BJ (cell line): Measurements from ENCODE around the gene EDEM1. TPM values are rescaled to one million over a fixed set of nuclear protein-coding genes. Genes with fewer than 3 reads are reported as not detected.

ENCODE experiments used
- CTCF ChIA-PET: fragments of 350-600 bp; formaldehyde crosslinking; extraction: SDS; loops from one replicate; lab custom pipeline; 2021; ENCODE audit warnings: antibody characterized with exemption, inconsistent platforms; lab: Yijun Ruan, JAX
- POLR2A ChIA-PET: fragments of 300-600 bp; sonication (Branson Sonifier 250); formaldehyde crosslinking; extraction: SDS; loops from one replicate; lab custom pipeline; 2021; ENCODE audit warnings: antibody characterized with exemption; lab: Charles Lee
- DNase-seq: peaks from one replicate; pipeline ENCODE4 v3.0.0-alpha.2; 2011; ENCODE audit warnings: low read depth
- H3K27me3 ChIP-seq: 2 replicates; pipeline ENCODE4 v1.6.0; 2011; ENCODE audit warnings: low read length; ENCODE audit not compliant: control insufficient read depth, insufficient read depth
- H3K36me3 ChIP-seq: 2 replicates; pipeline ENCODE4 v1.5.1; 2011; ENCODE audit warnings: low read length; ENCODE audit not compliant: control insufficient read depth, insufficient read depth
- H3K4me3 ChIP-seq: 2 replicates; pipeline ENCODE4 v1.5.1; 2011; ENCODE audit warnings: low read depth, mild to moderate bottlenecking, control low read depth, low read length
- polyA plus RNA-seq: library from polyadenylated mRNA; depleted of rRNA; stranded (reverse); fragments of >200 nt; gene quantifications from 2 replicates; pipeline ENCODE4 v1.2.3, GENCODE V29; 2011
- TF ChIP-seq, protein P1 (sequence below): IDR thresholded peaks from 2 replicates; pipeline ENCODE4 v1.5.1; 2011; ENCODE audit warnings: low read depth, mild to moderate bottlenecking, control low read depth, inconsistent platforms, low read length, moderate library complexity; ENCODE audit not compliant: insufficient read depth

The EDEM1 gene
- polyA plus RNA-seq, 1 experiment: 21.3 TPM

DNA sequence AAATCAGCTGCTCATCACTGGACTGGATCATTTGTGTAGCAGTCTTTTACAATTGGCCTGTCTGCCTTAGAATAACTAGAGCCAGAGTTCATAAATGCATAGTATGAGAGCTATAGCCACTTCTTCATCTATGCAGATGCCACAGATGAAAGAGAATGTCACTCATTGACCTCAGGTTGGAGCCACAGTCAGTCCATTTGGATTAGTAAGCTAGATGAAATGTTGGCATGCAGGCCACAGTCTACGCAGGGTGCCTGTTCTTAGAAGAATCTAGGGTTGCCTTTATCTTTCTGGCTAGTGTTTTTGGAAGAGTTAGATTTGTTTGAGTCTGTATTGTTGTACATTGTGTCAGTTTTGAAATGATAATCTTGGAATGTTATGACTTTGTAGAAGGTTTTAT lies 25.4 kb upstream of the EDEM1 start:
- ChIA-PET CTCF (no interaction called here), POLR2A (interaction anchor here (0.6 kb wide), 1 partner anchor 78 kb away, joined by 5 read pairs; no protein-coding TSS in a partner anchor)
- TF ChIP-seq, protein P1, sequence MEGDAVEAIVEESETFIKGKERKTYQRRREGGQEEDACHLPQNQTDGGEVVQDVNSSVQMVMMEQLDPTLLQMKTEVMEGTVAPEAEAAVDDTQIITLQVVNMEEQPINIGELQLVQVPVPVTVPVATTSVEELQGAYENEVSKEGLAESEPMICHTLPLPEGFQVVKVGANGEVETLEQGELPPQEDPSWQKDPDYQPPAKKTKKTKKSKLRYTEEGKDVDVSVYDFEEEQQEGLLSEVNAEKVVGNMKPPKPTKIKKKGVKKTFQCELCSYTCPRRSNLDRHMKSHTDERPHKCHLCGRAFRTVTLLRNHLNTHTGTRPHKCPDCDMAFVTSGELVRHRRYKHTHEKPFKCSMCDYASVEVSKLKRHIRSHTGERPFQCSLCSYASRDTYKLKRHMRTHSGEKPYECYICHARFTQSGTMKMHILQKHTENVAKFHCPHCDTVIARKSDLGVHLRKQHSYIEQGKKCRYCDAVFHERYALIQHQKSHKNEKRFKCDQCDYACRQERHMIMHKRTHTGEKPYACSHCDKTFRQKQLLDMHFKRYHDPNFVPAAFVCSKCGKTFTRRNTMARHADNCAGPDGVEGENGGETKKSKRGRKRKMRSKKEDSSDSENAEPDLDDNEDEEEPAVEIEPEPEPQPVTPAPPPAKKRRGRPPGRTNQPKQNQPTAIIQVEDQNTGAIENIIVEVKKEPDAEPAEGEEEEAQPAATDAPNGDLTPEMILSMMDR: no peak
- Histone ChIP-seq H3K27me3 (no peaks in the 10 kb centered on the region), H3K36me3 (no peaks in the 10 kb centered on the region), H3K4me3 (no peak overlapping the region)
- no peak for DNase-seq

DNA sequence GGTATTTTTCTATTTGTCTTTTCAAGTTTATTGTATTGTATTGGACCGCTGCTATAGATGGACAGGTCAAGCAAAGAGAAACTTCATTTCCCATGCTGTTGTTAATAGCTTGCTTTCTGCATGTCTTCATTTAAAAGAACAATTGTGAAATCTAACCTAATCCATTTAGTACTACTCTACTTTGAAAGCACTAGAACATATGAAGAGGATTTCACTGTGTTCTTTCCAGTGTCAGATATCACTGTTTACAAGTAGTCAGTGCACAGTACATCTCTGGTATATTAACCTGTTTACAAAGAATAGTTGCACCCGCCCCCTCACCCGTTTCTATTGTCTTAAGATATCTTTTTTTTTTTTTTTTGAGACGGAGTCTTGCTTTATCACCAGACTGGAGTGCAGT lies 21.8 kb upstream of the EDEM1 start:
- H3K4me3 ChIP-seq: no peak overlapping the region
- TF ChIP-seq, protein P1: no peak
- DNase-seq: no peak
- H3K36me3 ChIP-seq: peaks cover 1% of the 10 kb centered on the region; the same call in 1 of the 2 replicates
- POLR2A ChIA-PET: no interaction called here
- H3K27me3 ChIP-seq: no peaks in the 10 kb centered on the region
- CTCF ChIA-PET: interaction anchor here (0.6 to 0.9 kb wide), 2 partner anchors 43 to 193 kb away, joined by 3 read pairs; partner anchors contain the start of gene ARL8B

DNA sequence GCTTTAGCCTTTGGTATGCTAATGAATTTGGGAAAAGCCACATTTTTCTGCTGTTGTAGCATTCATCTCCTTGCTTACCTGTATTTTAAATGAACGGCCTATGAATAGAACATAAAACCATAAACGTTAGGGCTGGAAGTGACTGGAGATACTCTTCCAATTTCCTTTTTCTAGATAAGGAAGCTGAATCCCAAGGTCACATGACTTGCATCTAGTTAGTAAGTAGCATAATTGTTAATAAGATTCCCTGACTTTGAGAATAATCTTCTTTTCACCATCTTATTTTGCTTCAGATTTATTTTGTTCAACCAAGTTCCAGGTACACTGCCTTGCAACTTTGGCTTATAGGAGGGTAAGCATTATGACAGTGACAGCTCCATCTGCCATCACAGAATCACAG lies 20.7 kb upstream of the EDEM1 start:
- TF ChIP-seq, protein P1: no peak
- ChIA-PET CTCF (no interaction called here), POLR2A (no interaction called here)
- Histone ChIP-seq H3K27me3 (no peaks in the 10 kb centered on the region), H3K36me3 (peaks cover 1% of the 10 kb centered on the region; the same call in 1 of the 2 replicates), H3K4me3 (no peak overlapping the region)
- DNase-seq: no peak

DNA sequence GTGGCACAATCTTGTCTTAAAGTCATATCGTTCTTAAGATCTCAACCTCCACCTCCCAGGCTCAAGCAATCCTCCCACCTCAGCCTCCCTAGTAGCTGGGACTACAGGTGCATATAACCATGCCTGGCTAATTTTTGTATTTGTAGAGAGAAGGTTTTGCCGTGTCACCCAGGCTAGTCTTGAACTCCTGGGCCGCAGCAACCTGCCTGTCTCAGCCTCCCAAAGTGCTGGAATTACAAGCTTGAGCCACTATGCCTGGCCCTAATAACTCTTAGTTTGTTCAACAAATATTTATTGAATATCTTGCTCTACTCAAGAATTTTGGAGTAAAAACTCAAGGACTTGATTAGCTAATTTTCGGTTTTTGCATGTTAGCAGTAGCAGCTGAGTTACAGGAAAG lies 19.4 kb upstream of the EDEM1 start:
- Histone ChIP-seq H3K4me3 (no peak overlapping the region), H3K36me3 (peaks cover 1% of the 10 kb centered on the region; the same call in 1 of the 2 replicates), H3K27me3 (no peaks in the 10 kb centered on the region)
- ChIA-PET POLR2A (no interaction called here), CTCF (interaction anchor here (1.2 kb wide), 1 partner anchor 18 kb away, joined by 4 read pairs; no protein-coding TSS in a partner anchor)
- DNase-seq: no peak
- TF ChIP-seq, protein P1: no peak

DNA sequence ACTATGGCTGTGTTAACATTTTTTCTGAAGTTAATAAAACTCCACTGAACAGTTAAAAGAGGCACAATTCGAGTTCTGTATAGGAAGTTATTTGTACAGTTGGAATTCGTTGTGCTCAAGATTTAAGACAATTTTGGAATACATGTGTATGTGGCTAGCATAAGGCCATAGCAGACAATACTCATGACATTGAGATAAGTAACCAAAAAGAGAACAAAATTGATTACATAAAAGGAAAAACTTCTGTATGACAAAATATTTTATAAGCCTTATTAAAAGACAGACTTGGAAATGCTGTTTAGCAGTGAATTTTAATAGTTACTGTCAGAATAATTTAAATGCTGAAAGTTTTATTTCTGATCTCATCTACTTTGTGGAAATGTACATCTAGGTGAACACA lies 17.7 kb upstream of the EDEM1 start:
- Histone ChIP-seq H3K4me3 (no peak overlapping the region), H3K27me3 (no peaks in the 10 kb centered on the region), H3K36me3 (peaks cover 1% of the 10 kb centered on the region; the same call in 1 of the 2 replicates)
- no peak for DNase-seq
- TF ChIP-seq, protein P1: no peak
- ChIA-PET CTCF (no interaction called here), POLR2A (no interaction called here)
